Activated CD4-positive, alpha-beta T cell treated with anti-CD3 and anti-CD28 coated beads, Interleukin-2, Interleukin-6, amounts not matched to agents 100 ng/mL and 50 ng/mL, durations not matched to agents 16 hours and 8 hours (primary cell): Measurements from ENCODE around the gene EDIL3.

ENCODE experiments used
- DNase-seq: peaks from one replicate; pipeline ENCODE4 v3.0.0-alpha.2; 2020

The EDIL3 gene

GRCh38 chr5:84384604-84385575, at the start of gene EDIL3:
TSS of gene EDIL3 (minus strand) at chr5:84384880. CDS start at chr5:84384374, 506 bp downstream.
- no peak for DNase-seq

GRCh38 chr5:84433461-84433860, 48.8 kb upstream of the EDIL3 start:
- DNase-seq, result no peak

- DNase-seq, result no peak
Observed at GRCh38 chr5:84430863-84431663, 46.4 kb upstream of the EDIL3 start.

- no peak for DNase-seq
Observed at GRCh38 chr5:84430079-84430478, 45.4 kb upstream of the EDIL3 start.

- no peak for DNase-seq
Observed at GRCh38 chr5:84425365-84425881, 40.7 kb upstream of the EDIL3 start.

- no peak for DNase-seq
Observed at GRCh38 chr5:84419742-84420141, 35.1 kb upstream of the EDIL3 start.

- DNase-seq, result no peak
Observed at GRCh38 chr5:84411832-84412605, 27.3 kb upstream of the EDIL3 start.

GRCh38 chr5:84406111-84406510, 21.4 kb upstream of the EDIL3 start:
- no peak for DNase-seq

- DNase-seq, result no peak
Observed at GRCh38 chr5:84403773-84404172, 19.1 kb upstream of the EDIL3 start.

- DNase-seq, result no peak
Observed at GRCh38 chr5:84397385-84397784, 12.7 kb upstream of the EDIL3 start.

GRCh38 chr5:84393969-84394368, 9.3 kb upstream of the EDIL3 start:
- no peak for DNase-seq

GRCh38 chr5:84392836-84393235, 8.2 kb upstream of the EDIL3 start:
- no peak for DNase-seq

- DNase-seq, result no peak
Observed at GRCh38 chr5:84385705-84386104, 1.0 kb upstream of the EDIL3 start.

- DNase-seq, result no peak
Observed at GRCh38 chr5:84383816-84384603, 670 bp downstream of the EDIL3 start.

- no peak for DNase-seq
Observed at GRCh38 chr5:84383296-84383815, 1.3 kb downstream of the EDIL3 start.

GRCh38 chr5:84382363-84383295, 2.1 kb downstream of the EDIL3 start:
- no peak for DNase-seq

GRCh38 chr5:84381502-84382362, 2.9 kb downstream of the EDIL3 start:
- no peak for DNase-seq

- DNase-seq, result no peak
Observed at GRCh38 chr5:84379749-84380148, 4.9 kb downstream of the EDIL3 start.

GRCh38 chr5:84378961-84379360, 5.7 kb downstream of the EDIL3 start:
- no peak for DNase-seq
